Activated CD8-positive, alpha-beta T cell treated with anti-CD3 and anti-CD28 coated beads for 36 hours (primary cell): ENCODE measurements around the gene OSTF1. TPM values are rescaled to one million over a fixed set of nuclear protein-coding genes. Genes with fewer than 3 reads are reported as not detected.

Experiments
- ATAC-seq: fragments of 200-7000 bp; cut with Tn5 transposase; one replicate; pipeline ENCODE4 v1.10.0; 2021; ENCODE audit warnings: mild to moderate bottlenecking, moderate library complexity
- CTCF ChIA-PET: fragments of 350-600 bp; sonication (Branson Sonifier 250); formaldehyde crosslinking; loops from one replicate; lab custom pipeline; 2021; ENCODE audit warnings: antibody characterized with exemption; lab: Charles Lee
- POLR2A ChIA-PET: fragments of 350-600 bp; sonication (Branson Sonifier 250); formaldehyde crosslinking; loops from one replicate; lab custom pipeline; 2021; ENCODE audit warnings: antibody characterized with exemption; lab: Charles Lee
- DNase-seq: peaks from one replicate; pipeline ENCODE4 v3.0.0-alpha.2; 2020
- H3K27ac Mint-ChIP-seq: one replicate; pipeline ENCODE4 v1.8.0; 2021; ENCODE audit warnings: mild to moderate bottlenecking, mixed read lengths
- H3K27me3 Mint-ChIP-seq: one replicate; pipeline ENCODE4 v1.8.0; 2021; ENCODE audit warnings: mixed read lengths
- H3K36me3 Mint-ChIP-seq: one replicate; pipeline ENCODE4 v1.8.0; 2021; ENCODE audit warnings: low read depth, mixed read lengths
- H3K4me1 Mint-ChIP-seq: one replicate; pipeline ENCODE4 v1.8.0; 2021; ENCODE audit warnings: low read depth, mixed read lengths
- H3K4me3 Mint-ChIP-seq: one replicate; pipeline ENCODE4 v1.8.0; 2021; ENCODE audit warnings: mild to moderate bottlenecking, moderate library complexity, mixed read lengths
- H3K9me3 Mint-ChIP-seq: one replicate; pipeline ENCODE4 v1.8.0; 2021; ENCODE audit warnings: mixed read lengths
- intact Hi-C: fragments of 100-400 bp; cut with micrococcal nuclease; formaldehyde crosslinking; loops from one replicate; pipeline ENCODE4 v1.10.0; 2022
- total RNA-seq, 2 experiments: library from RNA; stranded (reverse); gene quantifications; one replicate each; pipeline ENCODE4 v1.2.3, GENCODE V29; 2021
- TF ChIP-seq, protein P1 (sequence below): fragments of 200-600 bp; IDR thresholded peaks from one replicate; pipeline ENCODE4 v1.8.0; 2022; ENCODE audit warnings: antibody characterized with exemption, mild to moderate bottlenecking

OSTF1 gene
- total RNA-seq, 2 experiments from 2014 or later = 52.2 to 55.3 TPM

DNA sequence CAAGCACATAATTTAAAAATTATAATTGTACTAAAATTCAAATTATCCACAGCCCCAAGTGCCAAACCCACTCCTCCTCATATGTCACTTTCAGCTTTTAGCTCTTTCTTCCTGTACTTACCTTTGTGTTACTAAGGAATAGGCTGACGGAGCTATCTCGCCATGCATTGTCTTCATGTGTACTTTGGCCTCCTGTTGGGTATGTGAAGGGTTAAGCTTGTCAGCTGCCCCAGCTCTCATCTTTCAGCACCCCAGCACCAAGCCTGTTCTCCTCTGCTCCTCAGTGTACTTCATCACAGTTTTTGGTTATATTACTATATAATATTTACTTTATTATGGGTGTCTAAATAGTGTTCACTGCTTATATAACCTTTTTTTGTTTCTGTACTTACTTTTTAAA, 46.2 kb downstream of the OSTF1 start:
- peaks cover 49% of the 10 kb centered on the region for H3K36me3 Mint-ChIP-seq
- H3K4me1 Mint-ChIP-seq = peaks cover 28% of the 10 kb centered on the region
- DNase-seq (no peak), ATAC-seq (no peak)
- H3K9me3 Mint-ChIP-seq = no peaks in the 10 kb centered on the region
- intact Hi-C loops = no loop called here
- no peak overlapping the region for H3K27ac Mint-ChIP-seq
- H3K4me3 Mint-ChIP-seq = no peak overlapping the region
- no peaks in the 10 kb centered on the region for H3K27me3 Mint-ChIP-seq
- TF ChIP-seq, protein P1, sequence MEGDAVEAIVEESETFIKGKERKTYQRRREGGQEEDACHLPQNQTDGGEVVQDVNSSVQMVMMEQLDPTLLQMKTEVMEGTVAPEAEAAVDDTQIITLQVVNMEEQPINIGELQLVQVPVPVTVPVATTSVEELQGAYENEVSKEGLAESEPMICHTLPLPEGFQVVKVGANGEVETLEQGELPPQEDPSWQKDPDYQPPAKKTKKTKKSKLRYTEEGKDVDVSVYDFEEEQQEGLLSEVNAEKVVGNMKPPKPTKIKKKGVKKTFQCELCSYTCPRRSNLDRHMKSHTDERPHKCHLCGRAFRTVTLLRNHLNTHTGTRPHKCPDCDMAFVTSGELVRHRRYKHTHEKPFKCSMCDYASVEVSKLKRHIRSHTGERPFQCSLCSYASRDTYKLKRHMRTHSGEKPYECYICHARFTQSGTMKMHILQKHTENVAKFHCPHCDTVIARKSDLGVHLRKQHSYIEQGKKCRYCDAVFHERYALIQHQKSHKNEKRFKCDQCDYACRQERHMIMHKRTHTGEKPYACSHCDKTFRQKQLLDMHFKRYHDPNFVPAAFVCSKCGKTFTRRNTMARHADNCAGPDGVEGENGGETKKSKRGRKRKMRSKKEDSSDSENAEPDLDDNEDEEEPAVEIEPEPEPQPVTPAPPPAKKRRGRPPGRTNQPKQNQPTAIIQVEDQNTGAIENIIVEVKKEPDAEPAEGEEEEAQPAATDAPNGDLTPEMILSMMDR = no peak
- ChIA-PET CTCF (interaction anchor here (0.7 to 2.1 kb wide), 2 partner anchors 11 to 14 kb away, joined by 3 to 9 read pairs; no protein-coding TSS in a partner anchor), POLR2A (interaction anchor here (1.1 kb wide), 1 partner anchor 13 kb away, joined by 3 read pairs; no protein-coding TSS in a partner anchor)

DNA sequence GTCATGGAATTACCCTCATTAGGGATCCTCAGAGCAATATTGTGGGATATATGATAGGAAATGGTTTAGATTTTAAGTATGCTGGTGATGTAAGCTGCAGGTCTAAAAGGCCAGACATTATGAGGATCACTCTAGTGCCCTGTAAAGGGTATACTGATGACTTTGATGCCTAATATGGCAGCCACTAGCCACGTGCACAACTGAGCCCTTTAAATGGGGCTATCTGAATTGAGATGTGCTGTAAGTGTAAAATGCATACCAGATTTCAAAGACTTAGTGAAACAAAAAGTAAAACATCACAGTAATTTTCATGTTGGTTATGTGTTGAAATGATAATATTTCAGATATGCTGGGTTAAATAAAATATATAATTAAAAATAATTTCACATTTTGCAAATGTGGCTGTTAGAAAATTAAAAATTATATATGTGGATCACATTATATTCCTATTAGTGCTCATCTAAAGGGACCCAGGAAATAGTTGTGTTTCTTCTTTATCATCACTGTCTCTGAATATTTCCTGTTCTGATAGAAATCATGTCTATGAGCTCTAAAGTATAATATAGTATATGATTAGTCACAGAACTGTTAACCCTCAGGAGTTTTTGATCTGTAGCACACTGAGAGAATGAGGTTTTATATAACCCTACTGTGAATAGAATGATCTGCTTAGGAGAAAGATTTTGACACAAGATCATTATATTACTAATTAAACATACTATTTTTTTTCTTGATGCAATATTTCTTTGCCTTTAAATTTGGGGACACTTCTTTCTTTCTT, 50.1 kb downstream of the OSTF1 start:
- TF ChIP-seq, protein P1 = no peak
- H3K27me3 Mint-ChIP-seq = no peaks in the 10 kb centered on the region
- peaks cover 61% of the 10 kb centered on the region for H3K36me3 Mint-ChIP-seq
- H3K9me3 Mint-ChIP-seq = peaks cover 2% of the 10 kb centered on the region
- peaks cover 47% of the 10 kb centered on the region for H3K4me1 Mint-ChIP-seq
- intact Hi-C loops = no loop called here
- no peak overlapping the region for H3K4me3 Mint-ChIP-seq
- ChIA-PET POLR2A (interaction anchor here (0.9 to 2.3 kb wide), 4 partner anchors 8 to 50 kb away, joined by 3 to 10 read pairs (median 4); partner anchors contain the start of genes NMRK1 and OSTF1), CTCF (interaction anchor here (1.2 to 1.7 kb wide), 2 partner anchors 8 to 47 kb away, joined by 4 to 5 read pairs; no protein-coding TSS in a partner anchor)
- H3K27ac Mint-ChIP-seq = peak overlapping the region; percentile 81
- DNase-seq (peak; percentile 25), ATAC-seq (peak; percentile 78)

DNA sequence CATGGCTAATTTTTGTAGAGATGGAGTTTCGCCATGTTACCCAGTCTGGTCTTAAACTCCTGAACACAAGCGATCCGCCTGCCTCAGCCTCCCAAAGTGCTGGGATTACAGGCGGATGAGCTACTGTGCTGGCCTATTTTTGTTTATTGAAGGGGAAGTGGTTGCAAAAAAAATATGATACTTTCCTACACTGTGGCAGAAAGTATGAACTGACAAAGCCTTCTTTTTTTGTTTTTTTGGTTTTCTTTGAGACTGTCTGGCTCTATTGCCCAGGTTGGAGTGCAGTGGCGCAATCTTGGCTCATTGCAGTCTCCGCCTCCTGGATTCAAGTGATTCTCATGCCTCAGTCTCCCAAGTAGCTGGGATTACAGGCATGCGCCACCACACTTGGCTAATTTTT, 50.9 kb downstream of the OSTF1 start:
- H3K4me1 Mint-ChIP-seq = peaks cover 46% of the 10 kb centered on the region
- ATAC-seq (no peak), DNase-seq (no peak)
- intact Hi-C loops = no loop called here
- CTCF ChIA-PET = no interaction called here
- TF ChIP-seq, protein P1 = no peak
- POLR2A ChIA-PET = interaction anchor here (1.6 to 2.3 kb wide), 2 partner anchors 13 to 51 kb away, joined by 4 to 10 read pairs; partner anchors contain the start of genes NMRK1 and OSTF1
- no peaks in the 10 kb centered on the region for H3K27me3 Mint-ChIP-seq
- H3K9me3 Mint-ChIP-seq = peaks cover 9% of the 10 kb centered on the region
- no peak overlapping the region for H3K4me3 Mint-ChIP-seq
- peak overlapping the region; percentile 81 for H3K27ac Mint-ChIP-seq
- H3K36me3 Mint-ChIP-seq = peaks cover 66% of the 10 kb centered on the region

DNA sequence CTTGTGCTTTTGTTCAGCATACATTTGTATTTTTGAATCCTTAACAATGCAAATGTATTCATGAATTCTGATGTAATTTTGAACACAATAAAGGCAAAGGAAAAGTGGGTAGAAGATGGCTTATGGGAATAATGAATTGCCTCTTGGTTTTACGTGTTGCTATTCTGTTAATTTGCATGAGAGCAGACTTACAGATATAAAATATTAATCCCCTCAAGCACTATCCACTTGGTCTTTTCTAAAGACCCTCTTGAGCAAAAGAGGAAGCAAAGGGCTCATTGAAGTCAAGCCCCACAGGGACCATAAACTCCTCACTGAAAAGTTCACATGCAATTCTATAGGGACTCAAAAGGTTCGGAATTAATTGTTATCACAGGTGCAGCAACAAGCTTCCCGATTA, 51.9 kb downstream of the OSTF1 start:
- intact Hi-C loops = no loop called here
- no peak overlapping the region for H3K27ac Mint-ChIP-seq
- ATAC-seq (no peak), DNase-seq (no peak)
- ChIA-PET POLR2A (no interaction called here), CTCF (no interaction called here)
- no peaks in the 10 kb centered on the region for H3K27me3 Mint-ChIP-seq
- TF ChIP-seq, protein P1 = no peak
- peaks cover 47% of the 10 kb centered on the region for H3K4me1 Mint-ChIP-seq
- H3K9me3 Mint-ChIP-seq = peaks cover 18% of the 10 kb centered on the region
- peaks cover 72% of the 10 kb centered on the region for H3K36me3 Mint-ChIP-seq
- no peak overlapping the region for H3K4me3 Mint-ChIP-seq

DNA sequence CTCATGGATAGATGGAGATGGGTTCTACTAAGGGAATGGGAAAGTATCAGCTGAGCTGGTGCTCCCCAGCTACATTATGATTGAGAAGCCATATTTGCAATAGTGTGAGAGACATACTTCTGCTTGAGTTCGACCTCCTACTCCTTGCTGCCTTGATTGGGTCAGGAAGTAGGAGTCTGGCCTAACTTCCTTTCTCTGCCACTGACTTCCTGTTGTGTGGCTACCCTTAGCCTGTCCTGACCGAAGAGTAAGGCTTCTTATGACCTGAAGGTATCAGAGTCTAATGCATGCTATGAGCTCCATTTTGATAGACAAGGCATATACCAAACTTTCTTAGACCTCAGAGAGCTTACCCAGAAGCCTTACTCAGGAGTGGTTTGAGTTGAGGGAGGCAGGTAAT, 53.9 kb downstream of the OSTF1 start:
- H3K4me3 Mint-ChIP-seq = no peak overlapping the region
- H3K36me3 Mint-ChIP-seq = peaks cover 71% of the 10 kb centered on the region
- intact Hi-C loops = no loop called here
- peak overlapping the region; percentile 84 for H3K27ac Mint-ChIP-seq
- H3K9me3 Mint-ChIP-seq = peaks cover 19% of the 10 kb centered on the region
- TF ChIP-seq, protein P1 = no peak
- DNase-seq = peak; percentile 20
- H3K27me3 Mint-ChIP-seq = no peaks in the 10 kb centered on the region
- peaks cover 60% of the 10 kb centered on the region for H3K4me1 Mint-ChIP-seq
- peak; percentile 68 for ATAC-seq
- ChIA-PET CTCF (interaction anchor here (1.1 to 1.6 kb wide), 2 partner anchors 9 to 43 kb away, joined by 3 read pairs; no protein-coding TSS in a partner anchor), POLR2A (interaction anchor here (1.2 kb wide), 1 partner anchor 52 kb away, joined by 3 read pairs; no protein-coding TSS in a partner anchor)
